Left lobe of liver (tissue), 2 donors: ENCODE measurements around the gene ZCCHC14. TPM values are rescaled to one million over a fixed set of nuclear protein-coding genes. Genes with fewer than 3 reads are reported as not detected.
"Not testable (repeated sequence)": the region's sequence is repeated elsewhere in the genome, so short reads cannot be mapped to it uniquely, and the experiment has no call there.

Experiments
- ATAC-seq: fragments of 200-7000 bp; cut with Tn5 transposase; one replicate; pipeline ENCODE4 v1.9.1; 2020; ENCODE audit warnings: mild to moderate bottlenecking, moderate library complexity
- DNase-seq: peaks from one replicate; pipeline ENCODE4 v3.0.0-alpha.2; 2020; ENCODE audit warnings: low spot score
- total RNA-seq: library from RNA; stranded (reverse); gene quantifications from one replicate; pipeline ENCODE4 v1.2.1, GENCODE V29; 2021
- donor health status: DM: no; HTN: no; CAD: no; lungs with moderate emphysema.
- donor health status: DM: no; HTN: yes; CAD: no.

ZCCHC14 gene
- total RNA-seq, 1 donor from 2014 or later, result 19.3 TPM

GRCh38 chr16:87497767-87498290 is 5.0 kb upstream of the ZCCHC14 start:
- peak; percentile 12 for ATAC-seq
- DNase-seq, result not testable (repeated sequence)

GRCh38 chr16:87497023-87497766 is 4.4 kb upstream of the ZCCHC14 start:
- peak; percentile 55 for ATAC-seq
- DNase-seq, result peak; percentile 86

- ATAC-seq (no peak), DNase-seq (no peak)
Measured at GRCh38 chr16:87496447-87496801, 3.6 kb upstream of the ZCCHC14 start.

- DNase-seq (no peak), ATAC-seq (no peak)
Measured at GRCh38 chr16:87495578-87496446, 3.0 kb upstream of the ZCCHC14 start.

GRCh38 chr16:87493608-87494280 is 920 bp upstream of the ZCCHC14 start:
- ATAC-seq (peak; percentile 51), DNase-seq (peak; percentile 88)

- no peak for DNase-seq
- no peak for ATAC-seq
Measured at GRCh38 chr16:87492291-87492630, 563 bp downstream of the ZCCHC14 start.

- DNase-seq, result no peak
- no peak for ATAC-seq
Measured at GRCh38 chr16:87491522-87492290, 1.1 kb downstream of the ZCCHC14 start.

- not testable (repeated sequence) for DNase-seq, ATAC-seq
Measured at GRCh38 chr16:87490799-87491521, 1.9 kb downstream of the ZCCHC14 start.

- no peak for ATAC-seq
- DNase-seq, result no peak
Measured at GRCh38 chr16:87490096-87490798, 2.6 kb downstream of the ZCCHC14 start.

- ATAC-seq, result no peak
Measured at GRCh38 chr16:87489434-87490045, 3.3 kb downstream of the ZCCHC14 start.

GRCh38 chr16:87488960-87489359 is 3.9 kb downstream of the ZCCHC14 start:
- not testable (repeated sequence) for DNase-seq, ATAC-seq

More at GRCh38 chr16:87489434-87490045, 3.3 kb downstream of the ZCCHC14 start:
- DNase-seq, result no peak

- DNase-seq (peak; percentile 83), ATAC-seq (peak; percentile 81)
Measured at GRCh38 chr16:87487361-87487924, 5.4 kb downstream of the ZCCHC14 start.

- ATAC-seq, result peak; percentile 5
- DNase-seq, result no peak
Measured at GRCh38 chr16:87486713-87487247, 6.0 kb downstream of the ZCCHC14 start.

- DNase-seq, result no peak
- no peak for ATAC-seq
Measured at GRCh38 chr16:87486282-87486681, 6.5 kb downstream of the ZCCHC14 start.

GRCh38 chr16:87485792-87486191 is 7.0 kb downstream of the ZCCHC14 start:
- DNase-seq, ATAC-seq: not testable (repeated sequence)

GRCh38 chr16:87484487-87485331 is 8.1 kb downstream of the ZCCHC14 start:
- no peak for DNase-seq
- peak; percentile 21 for ATAC-seq

GRCh38 chr16:87483481-87483880 is 9.3 kb downstream of the ZCCHC14 start:
- DNase-seq, result no peak
- ATAC-seq, result no peak
